Lower leg skin (tissue), 3 donors: ENCODE measurements around the gene CDC40.

ENCODE experiments used
- CTCF ChIP-seq, 3 donors: fragments of 450-650 bp; IDR thresholded peaks; one replicate each; pipeline ENCODE4 v1.5.1; 2016; ENCODE audit warnings: antibody characterized with exemption in 3 of 3, mild to moderate bottlenecking in 3 of 3, moderate library complexity in 2 of 3
- POLR2A ChIP-seq, 2 donors: fragments of 450-650 bp; IDR thresholded peaks; one replicate each; pipeline ENCODE4 v1.6.1; 2016 to 2017; ENCODE audit warnings: antibody characterized with exemption in 2 of 2, mild to moderate bottlenecking in 1 of 2, moderate library complexity in 1 of 2

GRCh38 chr6:110183292-110183885 is 3.2 kb downstream of the CDC40 start:
- TF ChIP-seq CTCF (IDR thresholded peaks at IDR 0.05): no peak
- no peak for TF ChIP-seq POLR2A (IDR thresholded peaks at IDR 0.05)
